Endothelial cell of umbilical vein (primary cell): ENCODE data around the gene PTPRE. TPM values are rescaled to one million over a fixed set of nuclear protein-coding genes. Genes with fewer than 3 reads are reported as not detected.

Experiments used
- BruUV-seq: library from RNA; stranded (reverse); fragments of 400-500 nt; replicated peaks from 2 replicates; lab custom pipeline; 2021; lab: Mats Ljungman, UMichigan
- CTCF ChIA-PET: fragments of 300-600, 350-600 bp; sonication (Branson Sonifier 250); formaldehyde crosslinking; loops from one replicate; lab custom pipeline; 2021; ENCODE audit warnings: antibody characterized with exemption, inconsistent platforms; lab: Charles Lee
- POLR2A ChIA-PET: fragments of 300-600, 350-600 bp; sonication (Branson Sonifier 250); formaldehyde crosslinking; loops from one replicate; lab custom pipeline; 2021; ENCODE audit warnings: antibody characterized with exemption, inconsistent platforms; lab: Charles Lee
- DNase-seq: peaks from one replicate; pipeline ENCODE4 v3.0.0-alpha.2; 2011; ENCODE audit warnings: low read depth, low spot score
- FAIRE-seq: peaks from 2 replicates; lab custom pipeline; 2011; peaks lifted over from hg19 to GRCh38; lab: Jason Lieb, UNC
- H2AFZ ChIP-seq: 2 replicates; pipeline ENCODE4 v1.6.0; 2012; ENCODE audit warnings: low read depth, low read length, control low read depth, inconsistent platforms
- H3K27ac ChIP-seq: 2 replicates; pipeline ENCODE4 v1.5.1; 2011; ENCODE audit warnings: low read depth, mild to moderate bottlenecking, control low read depth, low read length, moderate library complexity; ENCODE audit not compliant: insufficient read depth
- H3K27me3 ChIP-seq, 2 experiments: 2 replicates each; pipeline versions ENCODE4 v1.6.0 to v1.6.1; 2011; ENCODE audit warnings: low read length in 2 of 2, mixed read lengths in 1 of 2; ENCODE audit not compliant: control insufficient read depth in 2 of 2, insufficient read depth in 2 of 2
- H3K36me3 ChIP-seq, 2 experiments: 2 replicates in 1 of 2; 3 replicates in 1 of 2; pipeline ENCODE4 v1.5.1; 2011; ENCODE audit warnings: low read length in 2 of 2, mild to moderate bottlenecking in 1 of 2, moderate library complexity in 1 of 2; ENCODE audit not compliant: control insufficient read depth in 2 of 2, insufficient read depth in 2 of 2; ENCODE audit errors: extremely low read depth in 1 of 2
- H3K4me1 ChIP-seq: 3 replicates; pipeline ENCODE4 v1.5.1; 2011; ENCODE audit warnings: mild to moderate bottlenecking, low read length; ENCODE audit not compliant: control insufficient read depth, insufficient read depth; ENCODE audit errors: extremely low read depth
- H3K4me2 ChIP-seq: 2 replicates; pipeline ENCODE4 v1.6.1; 2011; ENCODE audit warnings: low read length, control low read depth, mixed read lengths; ENCODE audit not compliant: insufficient read depth
- H3K4me3 ChIP-seq, 3 experiments: fragments of 200-600 bp in 1 of 3; sonication (generic), shearing (Covaris generic) in 1 of 3; replicated peaks in 1 of 3; 2 replicates each; pipeline ENCODE4 v1.5.1; 2011 to 2016; ENCODE audit warnings: control low read depth in 3 of 3, low read length in 3 of 3, mild to moderate bottlenecking in 2 of 3, inconsistent platforms in 1 of 3, low read depth in 1 of 3, moderate library complexity in 1 of 3; ENCODE audit not compliant: insufficient read depth in 1 of 3
- H3K79me2 ChIP-seq: 2 replicates; pipeline ENCODE4 v1.6.0; 2012; ENCODE audit warnings: low read length, inconsistent platforms; ENCODE audit not compliant: control insufficient read depth, insufficient read depth
- H3K9ac ChIP-seq: replicated peaks from 2 replicates; pipeline ENCODE3; 2011; ENCODE audit warnings: low read length, control low read depth; ENCODE audit not compliant: insufficient read depth; ENCODE audit errors: extremely low read depth
- H3K9me1 ChIP-seq: replicated peaks from 3 replicates; pipeline ENCODE4 v1.6.0; 2011; ENCODE audit warnings: mild to moderate bottlenecking, low read length; ENCODE audit not compliant: control insufficient read depth, insufficient read depth; ENCODE audit errors: extremely low read depth
- H3K9me3 ChIP-seq: replicated peaks from 2 replicates; pipeline ENCODE4 v1.5.1; 2012; ENCODE audit warnings: low read length, inconsistent platforms; ENCODE audit not compliant: control insufficient read depth, insufficient read depth
- H4K20me1 ChIP-seq: replicated peaks from 2 replicates; pipeline ENCODE3; 2011; ENCODE audit warnings: mild to moderate bottlenecking, low read length; ENCODE audit not compliant: control insufficient read depth, insufficient read depth; ENCODE audit errors: extremely low read depth
- CTCF ChIP-seq, 2 donors: IDR thresholded peaks; 1 replicate in 1 of 2; 2 replicates in 1 of 2; pipeline ENCODE4 v1.5.1; 2011; ENCODE audit warnings: low read length in 2 of 2, mild to moderate bottlenecking in 2 of 2, moderate library complexity in 2 of 2, control low read depth in 1 of 2, inconsistent platforms in 1 of 2, low read depth in 1 of 2; ENCODE audit not compliant: insufficient read depth in 1 of 2; ENCODE audit errors: extremely low read depth in 1 of 2
- EZH2 ChIP-seq: IDR thresholded peaks from 2 replicates; pipeline ENCODE4 v1.6.1; 2012; ENCODE audit warnings: borderline replicate concordance, low read depth, mild to moderate bottlenecking, moderate library complexity, low read length, inconsistent platforms; ENCODE audit not compliant: severe bottlenecking
- FOS ChIP-seq: IDR thresholded peaks from 2 replicates; pipeline ENCODE4 v1.6.1; 2011; ENCODE audit warnings: mild to moderate bottlenecking, low read length, moderate library complexity, borderline replicate concordance; ENCODE audit not compliant: insufficient read depth
- GATA2 ChIP-seq: IDR thresholded peaks from 2 replicates; pipeline ENCODE4 v1.7.0; 2011; ENCODE audit warnings: low read depth, mild to moderate bottlenecking, moderate library complexity, mixed read lengths, low read length; ENCODE audit not compliant: insufficient read length, insufficient read depth
- MAX ChIP-seq: IDR thresholded peaks from 2 replicates; pipeline ENCODE4 v1.6.1; 2011; ENCODE audit not compliant: insufficient read depth, insufficient read length
- POLR2AphosphoS5 ChIP-seq: IDR thresholded peaks from 2 replicates; pipeline ENCODE4 v1.6.1; 2012; ENCODE audit warnings: low read depth, mild to moderate bottlenecking, control low read depth, low read length, moderate library complexity; ENCODE audit not compliant: insufficient read depth
- dilution Hi-C: fragments of 300-500 bp; cut with MboI; formaldehyde crosslinking; loops from one replicate; pipeline ENCODE4 v1.15.0; 2019; ENCODE audit warnings: low sequenced_read_pairs; ENCODE audit not compliant: extremely low pct_ligation_motif_present
- intact Hi-C: fragments of 100-400 bp; cut with micrococcal nuclease; formaldehyde crosslinking; loops from one replicate; pipeline ENCODE4 v1.10.0; 2022
- polyA plus RNA-seq, 4 experiments: library from polyadenylated mRNA; depleted of rRNA in 3 of 4; stranded (reverse) in 3 of 4; unstranded in 1 of 4; fragments of >200 nt; gene quantifications; 2 replicates each; pipeline versions ENCODE4 v1.2.1 to v1.2.3, GENCODE V29; 2011 to 2012; ENCODE audit warnings: missing spikeins in 1 of 4
- total RNA-seq: library from RNA; stranded (reverse); gene quantifications from 2 replicates; pipeline ENCODE4 v1.2.3, GENCODE V29; 2021

Gene PTPRE
- total and polyA plus RNA-seq, 2 donors (not counting 3 experiments of a cell fraction or from before 2014, with no cell fraction given) = 37.3 to 116 TPM

GRCh38 chr10:127964621-127965020 is 57.7 kb downstream of the PTPRE start:
- intact Hi-C loops = no loop called here
- Histone ChIP-seq H3K9ac (no peak overlapping the region), H4K20me1 (no peaks in the 10 kb centered on the region), H3K9me1 (no peaks in the 10 kb centered on the region), H3K9me3 (no peaks in the 10 kb centered on the region), H3K4me1 (peaks cover 17% of the 10 kb centered on the region), H3K27ac (no peak overlapping the region), H3K36me3 (peaks cover 0 to 4% of the 10 kb centered on the region in 2 experiments), H3K4me3 (no peak overlapping the region), H3K79me2 (no peaks in the 10 kb centered on the region), H3K27me3 (no peaks in the 10 kb centered on the region), H2AFZ (no peak overlapping the region), H3K4me2 (no peak overlapping the region)
- ChIA-PET CTCF (interaction anchor here (1.1 kb wide), 1 partner anchor 13 kb away, joined by 3 read pairs; no protein-coding TSS in a partner anchor), POLR2A (no interaction called here)
- FAIRE-seq (no peak), DNase-seq (no peak)
- no TSS peak for BruUV-seq
- TF ChIP-seq GATA2 (no peak), POLR2AphosphoS5 (no peak), EZH2 (no peak), CTCF (IDR thresholded peaks at IDR 0.05; ENCODE audit: extremely low read depth in 1 of 2, insufficient read depth in 1 of 2, low read depth in 1 of 2, low read length in 2 of 2) (no peak), MAX (no peak), FOS (no peak)
- dilution Hi-C loops = no loop called here
